NCI-H69 (cell line): ENCODE data around the gene BRIX1.
"Not testable (repeated sequence)": the region's sequence is repeated elsewhere in the genome, so short reads cannot be mapped to it uniquely, and the experiment has no call there.

ENCODE experiments used
- DNase-seq: peaks from one replicate; lab custom pipeline; 2025; lab: John Stamatoyannopoulos, UW

The BRIX1 gene

DNA sequence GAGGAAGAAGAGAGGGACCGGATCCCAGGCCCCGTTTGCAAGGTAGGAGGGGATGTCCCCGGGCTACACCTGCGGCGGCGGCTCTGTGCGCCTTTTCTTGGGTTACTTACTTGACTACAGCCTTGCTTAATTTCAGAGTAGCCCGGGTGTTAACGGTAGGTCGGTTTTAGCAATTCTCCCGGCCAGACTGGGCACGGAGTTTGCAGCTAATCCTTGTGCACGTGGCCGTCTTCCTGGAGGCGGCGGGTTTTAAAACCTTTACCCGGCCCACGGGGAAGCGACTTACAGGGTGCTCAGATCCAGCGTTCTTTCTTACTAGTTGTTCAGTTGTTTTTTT, 313 bp downstream of the BRIX1 start:
- DNase-seq = peak; percentile 59

DNA sequence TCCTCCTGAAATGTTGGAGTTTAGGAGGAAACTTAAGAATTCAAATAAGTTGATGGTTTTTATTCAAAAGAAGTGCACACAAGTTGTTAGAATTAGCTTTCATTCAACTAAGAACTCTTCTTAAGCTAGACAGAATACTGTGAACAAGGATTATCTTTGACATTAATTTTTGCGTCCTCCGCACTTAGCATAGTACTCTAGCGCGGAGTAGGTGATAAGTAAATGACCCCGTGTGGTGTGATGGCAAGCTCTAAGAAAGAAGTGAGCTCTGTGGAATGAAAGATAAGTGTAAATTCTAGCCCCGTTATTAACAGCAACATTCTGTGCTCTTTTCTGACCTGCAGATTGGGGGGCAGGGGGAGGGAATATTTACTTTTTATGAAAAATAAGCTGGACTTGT, 1.0 kb downstream of the BRIX1 start:
- DNase-seq = no peak

DNA sequence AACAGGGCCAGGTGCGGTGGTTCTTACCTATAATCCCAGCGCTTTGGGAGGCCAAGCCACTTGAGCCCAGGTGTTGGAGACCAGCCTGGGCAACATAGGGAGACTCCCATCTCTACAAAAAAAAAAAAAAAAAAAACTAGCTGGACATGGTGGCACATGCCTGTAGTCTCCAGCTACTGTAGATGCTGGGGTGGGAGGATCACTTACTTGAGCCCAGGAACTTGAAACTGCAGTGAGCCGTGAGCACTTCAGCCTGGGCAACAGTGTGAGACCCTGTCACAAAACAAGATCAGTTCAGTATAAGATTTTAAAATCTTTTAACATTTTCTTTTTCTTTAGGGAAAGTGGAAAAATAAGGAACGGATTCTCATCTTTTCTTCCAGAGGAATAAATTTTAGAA, 2.5 kb downstream of the BRIX1 start:
- no peak for DNase-seq

DNA sequence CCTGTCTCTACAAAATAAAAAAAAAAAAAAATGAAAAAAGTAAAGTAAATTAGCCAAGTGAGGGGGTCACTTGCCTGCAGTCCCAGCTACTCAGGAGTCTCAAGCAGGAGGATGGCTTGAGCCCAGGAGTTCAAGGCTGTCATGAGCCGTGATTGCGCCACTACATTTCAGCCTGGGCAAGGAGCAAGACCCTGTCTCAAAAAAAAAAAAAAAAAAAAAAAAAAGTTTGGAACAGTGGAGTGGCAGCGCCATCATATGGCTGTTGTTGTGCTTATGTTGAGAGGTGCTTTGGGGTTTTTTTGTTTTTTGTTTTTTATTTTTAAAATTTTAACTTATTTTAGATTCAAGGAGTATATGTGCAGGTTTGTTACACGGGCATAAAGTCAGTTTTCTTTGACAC, 3.6 kb downstream of the BRIX1 start:
- DNase-seq = no peak

DNA sequence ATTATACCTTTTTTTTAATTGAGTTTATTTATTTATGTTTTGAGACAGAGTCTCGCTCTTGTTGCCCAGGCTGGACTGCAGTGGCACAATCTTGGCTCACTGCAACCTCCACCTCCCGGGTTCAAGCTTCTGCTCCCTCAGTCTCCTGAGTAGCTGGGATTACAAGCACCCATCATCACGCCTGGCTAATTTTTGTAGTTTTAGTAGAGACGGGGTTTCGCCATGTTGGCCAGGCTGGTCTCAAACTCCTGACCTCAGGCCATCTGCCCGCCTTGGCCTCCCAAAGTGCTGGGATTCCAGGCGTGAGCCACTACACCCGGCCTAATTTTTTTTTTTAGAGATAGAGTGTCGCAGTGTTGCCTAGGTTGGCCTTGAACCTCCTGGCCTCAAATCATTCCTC, 7.7 kb downstream of the BRIX1 start:
- not testable (repeated sequence) for DNase-seq

DNA sequence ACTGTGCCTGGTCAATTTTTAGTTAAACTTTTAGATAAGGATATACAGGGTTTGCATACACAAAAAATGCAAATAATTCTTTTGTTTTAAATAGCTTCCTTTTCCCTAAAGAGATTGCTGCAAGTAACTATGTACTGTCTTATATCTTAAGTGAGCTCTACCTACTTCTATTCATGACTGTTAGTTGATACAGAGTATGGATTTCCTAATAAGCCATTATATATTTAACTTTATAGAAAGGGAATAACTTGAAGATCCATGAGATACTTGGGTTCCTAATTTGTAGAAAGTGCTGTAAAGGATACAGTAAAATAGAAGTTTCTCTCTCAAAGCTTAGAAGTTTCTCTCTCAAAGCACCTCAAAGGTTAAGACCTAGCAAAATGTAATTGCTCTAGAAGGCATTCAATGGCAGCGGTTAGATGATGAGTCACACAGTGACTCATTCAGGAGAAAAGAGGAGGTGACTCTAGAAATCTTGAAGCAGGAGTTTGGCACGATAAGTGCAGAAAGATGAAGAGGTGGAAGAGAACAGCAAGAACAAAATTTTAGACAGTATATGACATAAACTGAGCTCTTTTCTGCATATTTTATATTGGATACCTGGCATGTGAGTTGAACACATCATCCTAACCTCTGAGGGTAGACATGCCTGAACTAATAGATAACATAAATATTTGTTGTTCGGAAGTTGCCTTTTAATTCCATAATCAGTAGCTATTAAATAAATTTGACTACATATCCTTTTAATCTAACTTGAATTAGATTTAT, 8.4 kb downstream of the BRIX1 start:
- peak; percentile 31 for DNase-seq

DNA sequence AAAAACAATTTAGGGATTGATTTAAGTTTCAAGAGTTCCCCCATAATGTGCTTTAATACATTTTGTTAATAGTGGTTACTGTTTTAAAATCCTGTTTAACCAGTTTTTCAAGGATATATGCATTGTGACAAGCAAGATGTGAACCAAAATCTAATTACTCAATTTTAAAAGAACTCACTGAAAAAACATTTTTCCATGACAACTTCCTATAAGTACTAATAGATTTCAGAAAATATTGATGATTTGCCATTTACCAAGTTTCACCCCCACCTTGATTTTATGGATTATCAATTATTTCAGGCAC, 8.9 kb downstream of the BRIX1 start:
- no peak for DNase-seq

DNA sequence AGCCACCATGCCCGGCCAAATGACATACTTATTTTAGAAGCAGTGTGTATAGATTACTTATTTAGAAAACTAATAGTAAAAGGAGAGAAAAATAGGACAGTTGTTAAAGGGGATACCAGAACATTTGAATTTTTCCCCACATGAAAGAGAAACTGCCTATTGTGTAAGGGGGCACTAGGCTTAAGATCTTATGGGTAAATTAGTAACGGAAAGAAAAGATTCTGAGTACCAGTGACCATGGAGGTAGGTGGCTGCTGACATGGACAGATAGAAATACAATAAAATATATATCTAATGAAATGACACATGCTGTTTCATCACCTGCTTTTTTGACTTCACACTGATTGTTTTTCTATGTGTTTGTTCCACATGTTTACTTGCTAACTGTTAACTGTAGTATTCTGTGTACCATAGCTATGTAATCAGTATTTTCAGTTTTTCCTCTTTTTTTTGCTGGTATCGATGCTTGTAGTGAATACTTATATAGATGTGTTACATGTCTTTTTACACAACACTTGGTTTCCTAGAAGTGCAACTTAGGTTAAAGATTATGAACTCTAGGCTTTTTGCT, 10.9 kb downstream of the BRIX1 start:
- DNase-seq = no peak

DNA sequence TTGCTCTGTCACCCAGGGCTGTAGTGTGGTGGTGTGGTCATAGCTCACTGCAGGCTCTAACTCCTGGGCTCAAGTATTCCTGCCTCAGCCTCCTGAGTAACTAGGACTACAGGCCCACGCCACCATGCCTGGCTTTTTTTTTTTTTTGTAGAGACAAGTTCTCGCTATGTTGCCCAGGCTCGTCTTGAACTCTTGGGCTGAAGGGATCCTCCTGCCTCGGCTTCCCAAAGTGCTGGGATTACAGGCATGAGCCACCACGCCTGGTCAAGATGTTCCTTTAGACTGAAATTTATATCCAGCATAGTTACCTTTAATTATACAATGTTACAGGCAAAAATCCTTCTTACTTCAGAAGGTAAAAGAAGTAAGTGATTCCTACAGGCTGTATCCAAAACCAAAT, 12.3 kb downstream of the BRIX1 start:
- no peak for DNase-seq

DNA sequence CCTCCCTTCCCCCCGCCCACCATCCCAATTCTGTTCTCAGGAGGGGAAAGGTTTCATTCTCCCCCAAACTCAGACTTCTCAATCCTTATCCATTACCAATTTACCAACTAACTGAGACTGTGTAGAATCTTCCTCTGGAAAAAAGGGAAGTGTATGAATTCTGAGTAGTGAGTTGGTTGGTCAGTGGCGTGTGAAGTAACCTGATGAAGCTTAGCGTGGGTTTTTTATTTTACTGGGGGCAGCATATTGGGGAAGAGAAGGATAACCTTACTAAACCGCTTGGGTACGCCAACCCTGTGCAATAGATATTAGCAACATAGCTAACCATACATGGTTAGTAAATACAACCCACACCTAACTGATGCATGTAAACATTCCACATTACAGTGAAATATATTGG, 12.8 kb downstream of the BRIX1 start:
- DNase-seq = no peak

DNA sequence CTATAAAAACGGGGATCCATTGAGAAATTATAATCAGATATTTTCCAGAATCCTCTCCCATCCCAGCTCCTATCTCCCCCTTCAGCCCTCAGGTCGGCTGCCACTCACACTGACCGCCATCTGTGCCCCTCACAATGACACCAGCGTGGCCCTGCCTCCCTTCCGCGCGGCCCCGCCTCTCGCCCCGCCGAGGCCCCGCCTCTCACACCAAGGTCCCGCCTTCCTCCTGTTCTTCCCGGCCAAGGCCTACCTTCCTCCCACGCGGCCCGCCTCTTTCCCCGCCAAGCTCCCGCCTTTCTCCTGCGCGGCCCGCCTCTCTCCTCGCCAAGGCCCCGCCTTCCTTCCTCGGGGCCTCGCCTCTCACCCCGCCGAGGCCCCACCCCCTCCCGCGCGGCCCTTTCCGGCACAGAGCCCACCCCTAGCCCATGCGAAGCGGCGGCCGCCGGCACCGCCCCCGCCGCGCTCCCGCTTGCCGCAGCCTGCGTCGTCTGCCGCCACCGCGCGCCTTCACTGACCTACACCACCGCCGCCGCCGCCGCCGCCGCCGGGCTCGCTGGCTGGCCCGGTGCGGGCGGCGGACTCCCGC, 13.7 kb downstream of the BRIX1 start, which contains the start of gene DNAJC21:
Gene DNAJC21, plus strand, starts transcription at position 426 of the 586 bp plus-strand sequence. CDS start 261 bp downstream, outside the sequence.
- DNase-seq = peak; percentile 99

DNA sequence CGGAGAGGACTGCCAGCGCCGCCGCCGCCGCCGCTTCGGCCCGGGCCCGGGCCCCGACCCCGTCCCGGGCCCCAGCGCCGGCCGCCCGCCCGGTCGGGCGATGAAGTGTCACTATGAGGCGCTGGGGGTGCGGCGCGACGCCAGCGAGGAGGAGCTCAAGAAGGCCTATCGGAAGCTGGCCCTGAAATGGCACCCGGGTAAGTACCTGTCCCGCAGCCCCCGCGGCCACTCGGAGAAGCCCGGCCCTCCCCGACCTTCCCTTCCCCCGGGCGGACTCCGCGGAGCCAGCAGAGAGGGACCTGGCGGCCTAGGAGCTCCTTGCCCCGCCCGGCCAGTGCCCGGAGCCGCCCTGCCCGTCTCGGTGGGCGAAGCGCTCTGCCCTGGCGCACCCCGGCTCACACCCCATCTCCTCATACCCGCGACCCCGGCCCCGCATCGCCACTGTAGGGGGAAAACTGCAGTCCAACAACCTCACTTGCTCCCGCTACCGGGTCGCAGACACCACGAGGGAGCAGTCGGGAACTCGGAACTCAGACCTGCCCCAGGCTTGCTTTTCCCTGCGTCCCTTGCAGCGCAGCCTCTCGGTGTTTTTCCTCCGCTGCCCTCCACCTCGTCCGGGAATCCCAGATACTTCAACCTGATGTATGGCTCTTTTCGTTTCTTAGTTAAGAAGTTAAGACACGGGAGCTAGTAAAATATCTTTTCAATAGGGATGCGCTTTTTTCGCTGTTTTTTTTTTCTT, 14.4 kb downstream of the BRIX1 start:
- peak; percentile 89 for DNase-seq

DNA sequence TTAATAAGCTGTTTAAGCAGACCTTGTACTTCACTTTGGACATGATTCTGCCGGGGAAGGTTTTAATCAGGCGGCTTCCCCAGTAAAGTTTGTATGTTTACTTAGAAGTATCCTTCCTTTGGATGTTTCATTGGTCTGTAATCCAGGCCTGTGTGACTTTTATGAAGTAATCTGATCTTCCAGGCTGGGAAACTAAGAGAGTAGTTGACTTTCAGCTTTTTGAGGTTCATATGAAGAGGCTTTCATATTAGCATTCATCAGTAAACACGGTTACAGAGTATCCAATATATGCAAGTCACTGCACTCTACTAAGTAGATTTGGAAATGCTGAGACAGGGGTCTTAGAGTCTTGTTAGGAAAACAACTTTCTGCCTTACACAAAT, 14.9 kb downstream of the BRIX1 start:
- DNase-seq = peak; percentile 44

DNA sequence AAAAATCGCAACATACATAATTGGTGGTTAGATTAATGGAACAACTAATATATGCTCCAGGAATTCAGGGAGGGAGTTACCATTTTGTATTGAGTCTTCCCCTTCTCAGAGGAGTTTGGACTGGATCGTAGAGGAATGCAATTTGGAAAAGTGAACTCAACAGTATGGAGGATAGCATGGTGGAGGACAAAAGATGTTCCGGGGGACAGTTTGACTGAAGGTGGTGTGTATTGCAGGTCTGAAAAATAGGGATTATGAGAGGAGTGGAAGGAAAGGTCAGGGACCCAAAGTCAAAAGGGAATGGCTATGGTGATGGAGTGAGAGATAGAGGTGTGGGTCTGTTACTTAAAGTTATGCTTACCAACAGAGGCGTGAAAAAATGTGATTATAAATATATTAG, 15.4 kb downstream of the BRIX1 start:
- DNase-seq = no peak

DNA sequence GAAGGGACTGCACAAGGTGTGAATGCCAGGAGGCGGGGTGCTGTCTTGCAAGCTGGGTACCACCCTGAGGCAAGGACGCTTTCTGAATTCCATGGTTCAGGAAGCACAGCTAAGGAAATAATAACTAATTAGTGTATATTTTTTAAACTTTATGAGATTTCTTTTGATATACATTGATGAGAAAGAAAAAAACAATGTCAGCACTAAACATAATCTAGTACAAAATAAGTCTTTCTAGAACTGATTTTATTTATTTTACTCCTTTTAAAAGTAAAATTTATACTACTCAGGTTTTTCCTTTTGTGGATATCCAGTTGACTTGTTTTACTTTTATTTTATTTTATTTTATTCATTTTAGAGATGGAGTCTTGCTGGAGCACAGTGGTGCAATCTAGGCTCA, 17.4 kb downstream of the BRIX1 start:
- DNase-seq = no peak

DNA sequence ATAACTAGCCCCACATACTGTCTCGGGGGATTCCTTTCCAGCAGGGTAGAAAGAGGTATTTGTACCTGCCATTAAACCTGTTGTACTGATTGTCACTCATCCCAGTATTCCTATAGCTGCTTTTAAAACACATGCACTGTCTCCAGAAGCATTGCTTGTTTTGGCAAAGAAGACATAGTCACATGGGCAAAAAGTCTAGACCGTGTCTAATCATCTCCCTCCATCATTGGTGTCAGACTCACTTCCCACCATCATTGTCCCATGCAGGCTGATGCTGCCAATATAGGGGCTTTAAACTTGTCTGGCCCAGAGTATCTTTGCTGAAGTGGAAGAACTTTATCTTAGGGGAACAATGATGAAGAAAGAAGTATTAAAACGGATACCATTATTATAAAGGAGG, 26.4 kb downstream of the BRIX1 start:
- DNase-seq = no peak

DNA sequence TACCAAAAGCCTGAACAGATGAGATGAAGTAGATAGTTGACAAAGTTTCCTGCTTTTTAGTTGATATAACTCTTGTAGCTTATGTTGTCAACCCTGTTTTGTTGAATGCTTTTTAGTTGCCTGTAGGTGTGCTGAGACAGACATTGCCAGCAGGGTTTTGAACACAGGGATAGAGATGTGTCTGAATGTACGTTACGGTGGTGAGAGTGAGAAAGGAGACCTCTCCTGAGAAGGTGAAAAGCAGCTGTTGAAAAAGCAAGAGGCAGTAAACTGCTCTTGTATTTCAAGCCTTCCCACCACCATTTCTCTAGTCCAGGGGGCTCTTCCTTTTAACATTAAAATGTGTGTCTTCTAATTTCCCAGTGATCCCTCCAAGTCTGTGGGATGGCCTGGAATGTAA, 28.5 kb downstream of the BRIX1 start:
- no peak for DNase-seq

DNA sequence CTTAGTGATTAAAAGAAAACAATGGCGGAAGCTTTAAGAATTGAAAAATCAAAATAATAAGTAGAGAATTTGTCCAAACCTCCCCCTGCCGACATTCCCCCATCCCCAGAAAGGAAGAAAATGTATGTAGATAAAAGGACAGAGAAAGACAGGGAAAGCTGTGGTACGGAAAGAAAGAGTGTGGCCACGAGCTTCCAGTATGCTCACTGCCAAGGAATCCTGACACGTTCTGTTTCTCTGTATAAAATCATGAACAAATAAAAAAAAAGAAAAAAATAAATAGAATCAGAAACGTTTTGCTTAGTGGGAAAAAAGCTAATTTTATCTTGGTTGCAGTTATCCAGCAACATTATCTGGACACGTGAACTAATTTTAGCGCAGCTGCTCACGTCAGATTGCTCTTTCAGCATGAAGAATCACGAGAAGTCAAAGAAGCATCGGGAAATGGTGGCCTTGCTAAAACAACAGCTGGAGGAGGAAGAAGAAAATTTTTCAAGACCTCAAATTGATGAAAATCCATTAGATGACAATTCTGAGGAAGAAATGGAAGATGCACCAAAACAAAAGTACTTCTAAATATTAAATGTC, 29.0 kb downstream of the BRIX1 start:
- no peak for DNase-seq

DNA sequence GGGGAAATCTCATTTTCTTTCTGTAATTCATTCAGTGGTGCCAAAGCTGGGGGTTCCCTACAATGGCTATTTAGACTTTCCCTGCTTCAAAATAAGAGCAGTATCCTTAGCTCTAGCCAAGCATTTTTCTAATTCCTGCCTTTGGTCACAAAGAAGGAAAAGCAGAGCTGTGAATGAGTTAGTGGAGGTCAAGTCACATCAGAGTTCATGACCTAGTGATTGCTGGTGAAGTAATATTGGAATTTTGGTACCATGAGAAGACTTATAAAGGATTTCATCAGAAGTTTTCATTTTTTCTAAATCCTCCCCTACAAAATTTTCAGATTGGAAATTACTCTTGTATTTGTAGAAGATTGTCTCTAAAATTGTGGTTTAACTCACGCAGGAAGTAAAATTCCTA, 41.8 kb downstream of the BRIX1 start:
- DNase-seq = no peak

DNA sequence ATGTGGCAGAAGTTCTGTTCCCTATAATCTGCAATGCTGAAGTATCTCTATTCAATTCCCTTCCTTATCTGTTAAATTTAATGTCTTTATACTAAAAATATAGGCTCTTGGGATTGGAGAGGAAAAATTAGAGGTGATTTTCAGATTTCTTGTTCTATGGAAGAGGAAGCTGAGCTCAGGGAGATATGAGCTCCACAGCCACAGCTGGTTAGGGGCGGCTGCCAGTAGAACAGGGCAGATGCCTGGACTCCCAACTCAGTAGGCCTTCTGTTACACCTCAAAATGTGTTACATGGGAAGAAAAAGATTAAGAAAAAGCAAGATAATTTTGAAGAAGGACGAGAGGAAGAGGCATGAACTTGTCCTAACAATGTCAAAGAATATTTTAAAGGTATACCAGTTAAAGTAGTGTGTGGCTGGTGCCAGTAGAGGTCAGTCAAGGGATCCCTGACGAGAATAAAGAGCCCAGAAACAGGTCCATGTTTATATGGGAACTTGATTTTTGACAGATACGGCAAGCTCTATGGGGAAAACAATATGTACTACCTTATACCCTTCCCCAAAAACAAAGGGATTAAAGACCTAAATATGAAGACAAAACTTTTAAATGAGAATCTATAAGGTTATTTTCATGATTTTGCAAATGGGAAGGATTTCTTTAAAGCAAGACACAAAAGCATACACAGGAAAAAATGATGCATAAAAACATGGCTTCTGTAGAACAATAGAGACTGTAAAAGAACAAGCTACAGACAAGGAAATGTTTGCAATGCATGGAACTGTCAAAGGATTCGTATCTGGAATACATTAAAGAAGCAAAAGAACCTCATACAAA, 42.6 kb downstream of the BRIX1 start:
- peak; percentile 37 for DNase-seq

DNA sequence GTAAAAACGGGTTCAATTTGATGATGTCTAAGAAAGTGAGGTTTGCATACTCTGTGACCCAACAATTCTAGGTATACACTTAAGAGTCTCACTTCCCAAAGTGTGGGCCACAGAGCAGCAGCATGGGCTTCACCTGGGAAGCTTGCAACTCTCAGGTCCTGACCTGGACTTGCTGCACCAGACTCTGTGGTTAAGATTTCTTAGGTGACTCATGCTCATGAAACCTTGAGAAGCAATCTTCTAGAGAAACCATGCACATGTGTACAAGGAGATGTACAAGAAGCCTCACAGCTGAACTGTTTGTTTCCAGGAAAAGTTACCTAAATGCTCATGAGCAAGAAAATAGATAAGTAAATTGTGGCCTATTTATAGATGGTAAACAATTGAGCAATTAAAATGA, 43.8 kb downstream of the BRIX1 start:
- no peak for DNase-seq

DNA sequence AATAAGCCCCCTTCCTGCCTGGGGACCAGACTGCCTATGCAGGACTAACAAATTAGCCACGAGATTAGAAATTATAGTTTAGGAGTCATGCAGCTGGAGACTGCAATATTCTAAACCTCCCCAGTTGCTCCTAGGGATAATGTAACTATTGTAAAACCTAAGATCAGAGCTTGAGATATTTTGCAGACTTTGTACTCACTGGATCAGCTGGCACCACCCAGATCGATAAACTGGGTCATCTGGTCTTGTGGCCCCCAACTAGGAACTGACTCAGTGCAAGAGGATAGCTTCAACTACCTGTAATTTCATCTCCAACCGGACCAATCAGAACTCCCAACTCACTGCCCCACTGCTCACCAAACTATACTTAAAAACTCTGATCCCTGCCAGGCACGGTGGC, 52.0 kb downstream of the BRIX1 start:
- DNase-seq = no peak
